DMS153 (cell line): Measurements from ENCODE around the gene NME7.
"Not testable (repeated sequence)": the region's sequence is repeated elsewhere in the genome, so short reads cannot be mapped to it uniquely, and the experiment has no call there.

Source experiments
- DNase-seq: peaks from one replicate; lab custom pipeline; 2025; lab: John Stamatoyannopoulos, UW

Gene NME7

GRCh38 chr1:169340882-169341281 is 26.7 kb downstream of the NME7 start:
- no peak for DNase-seq

GRCh38 chr1:169339773-169340172 is 27.8 kb downstream of the NME7 start:
- DNase-seq: no peak

GRCh38 chr1:169338617-169339016 is 29.0 kb downstream of the NME7 start:
- no peak for DNase-seq

- not testable (repeated sequence) for DNase-seq
Observed at GRCh38 chr1:169336947-169337715, 30.5 kb downstream of the NME7 start.

- not testable (repeated sequence) for DNase-seq
Observed at GRCh38 chr1:169334727-169335126, 32.9 kb downstream of the NME7 start.

GRCh38 chr1:169330927-169331326 is 36.7 kb downstream of the NME7 start:
- no peak for DNase-seq

- no peak for DNase-seq
Observed at GRCh38 chr1:169329383-169329782, 38.2 kb downstream of the NME7 start.

- no peak for DNase-seq
Observed at GRCh38 chr1:169327875-169328274, 39.7 kb downstream of the NME7 start.

GRCh38 chr1:169326956-169327268 is 40.7 kb downstream of the NME7 start:
- no peak for DNase-seq

- no peak for DNase-seq
Observed at GRCh38 chr1:169326261-169326955, 41.2 kb downstream of the NME7 start.

- DNase-seq: no peak
Observed at GRCh38 chr1:169325117-169325516, 42.5 kb downstream of the NME7 start.

GRCh38 chr1:169322138-169322537 is 45.5 kb downstream of the NME7 start:
- DNase-seq: no peak

GRCh38 chr1:169321539-169321938 is 46.1 kb downstream of the NME7 start:
- no peak for DNase-seq

- no peak for DNase-seq
Observed at GRCh38 chr1:169318536-169319244, 48.9 kb downstream of the NME7 start.

- DNase-seq: no peak
Observed at GRCh38 chr1:169316556-169316955, 51.0 kb downstream of the NME7 start.

- no peak for DNase-seq
Observed at GRCh38 chr1:169312084-169312954, 55.3 kb downstream of the NME7 start.

GRCh38 chr1:169309178-169310166 is 58.1 kb downstream of the NME7 start:
- no peak for DNase-seq

GRCh38 chr1:169308313-169309039 is 59.1 kb downstream of the NME7 start:
- DNase-seq: no peak

GRCh38 chr1:169307176-169307575 is 60.4 kb downstream of the NME7 start:
- DNase-seq: peak; percentile 61

GRCh38 chr1:169305948-169306347 is 61.6 kb downstream of the NME7 start:
- DNase-seq: no peak
